ENCODE measurements around the gene ZMIZ2. TPM values are rescaled to one million over a fixed set of nuclear protein-coding genes. Genes with fewer than 3 reads are reported as not detected.

The ZMIZ2 gene
- polyA plus RNA-seq, 1 donor (not counting 4 experiments of a cell fraction or from before 2014, with no cell fraction given), result 3.2 TPM

GRCh38 chr7:44796034-44796503 is 47.4 kb downstream of the ZMIZ2 start:
- H3K9me3 ChIP-seq (ENCODE audit: control insufficient read depth, low read depth, low read length), result no peaks in the 10 kb centered on the region
- peaks cover 26% of the 10 kb centered on the region for H4K20me1 ChIP-seq (ENCODE audit: control insufficient read depth, extremely low read depth, insufficient read depth, low read length)
- H3K36me3 ChIP-seq (ENCODE audit: control insufficient read depth in 2 of 2, extremely low read depth in 1 of 2, insufficient read depth in 2 of 2, low read length in 2 of 2), result peaks cover 8 to 26% of the 10 kb centered on the region in 2 experiments
- peaks cover 36% of the 10 kb centered on the region for H3K79me2 ChIP-seq (ENCODE audit: control insufficient read depth, insufficient read depth, low read length)
- H2AFZ ChIP-seq (ENCODE audit: control insufficient read depth, low read length), result peak overlapping the region; percentile 89
- H3K9me1 ChIP-seq (ENCODE audit: control insufficient read depth, extremely low read depth, insufficient read depth, low read length), result no peaks in the 10 kb centered on the region
- FAIRE-seq (no peak), DNase-seq (ENCODE audit: low read depth, low spot score) (no peak)
- no peaks in the 10 kb centered on the region for H3K27me3 ChIP-seq (ENCODE audit: control insufficient read depth, extremely low read depth, insufficient read depth, low read length)
- dilution Hi-C loops (cut with MboI; ENCODE audit: extremely low pct_ligation_motif_present, low sequenced_read_pairs), result no loop called here
- peak overlapping the region; percentile 100 for H3K9ac ChIP-seq (ENCODE audit: control insufficient read depth, extremely low read depth, insufficient read depth, low read length)
- peaks cover 18% of the 10 kb centered on the region for H3K4me1 ChIP-seq (ENCODE audit: control insufficient read depth, extremely low read depth, insufficient read depth, low read length)
- H3K4me2 ChIP-seq (ENCODE audit: control insufficient read depth, extremely low read depth, insufficient read depth, low read depth, low read length), result peak overlapping the region; percentile 79
- TF ChIP-seq EZH2 (IDR thresholded peaks at IDR 0.05; ENCODE audit: low read length) (no peak), CTCF (optimal IDR thresholded peaks at IDR 0.05 in 1 of 3, IDR thresholded peaks at IDR 0.05 in 1 of 3, conservative IDR thresholded peaks at IDR 0.05 in 1 of 3; ENCODE audit: extremely low read depth in 1 of 3, insufficient read depth in 2 of 3, low read length in 3 of 3) (no peak)
- peak overlapping the region; percentile 73 to 89 (median 75) for H3K4me3 ChIP-seq (ENCODE audit: control insufficient read depth in 2 of 3, extremely low read depth in 1 of 3, insufficient read depth in 2 of 3, low read depth in 1 of 3, low read length in 3 of 3)
- H3K27ac ChIP-seq (ENCODE audit: control insufficient read depth, insufficient read depth, low read length), result peak overlapping the region; percentile 78

- FAIRE-seq, result no peak
- H3K4me2 ChIP-seq (ENCODE audit: control insufficient read depth, extremely low read depth, insufficient read depth, low read depth, low read length), result peak within 1 kb of the TSS; percentile 97
- no peaks in the 10 kb centered on the region for H3K9me3 ChIP-seq (ENCODE audit: control insufficient read depth, low read depth, low read length)
- peak within 1 kb of the TSS; percentile 100 for H3K27ac ChIP-seq (ENCODE audit: control insufficient read depth, insufficient read depth, low read length)
- H3K4me1 ChIP-seq (ENCODE audit: control insufficient read depth, extremely low read depth, insufficient read depth, low read length), result peaks cover 21% of the 10 kb centered on the region
- peak within 1 kb of the TSS; percentile 100 for H3K9ac ChIP-seq (ENCODE audit: control insufficient read depth, extremely low read depth, insufficient read depth, low read length)
- H4K20me1 ChIP-seq (ENCODE audit: control insufficient read depth, extremely low read depth, insufficient read depth, low read length), result peaks cover 28% of the 10 kb centered on the region
- no peaks in the 10 kb centered on the region for H3K27me3 ChIP-seq (ENCODE audit: control insufficient read depth, extremely low read depth, insufficient read depth, low read length)
- TF ChIP-seq CTCF (optimal IDR thresholded peaks at IDR 0.05 in 1 of 3, IDR thresholded peaks at IDR 0.05 in 1 of 3, conservative IDR thresholded peaks at IDR 0.05 in 1 of 3; ENCODE audit: extremely low read depth in 1 of 3, insufficient read depth in 2 of 3, low read length in 3 of 3) (no peak), EZH2 (IDR thresholded peaks at IDR 0.05; ENCODE audit: low read length) (no peak)
- peaks cover 9 to 30% of the 10 kb centered on the region in 2 experiments for H3K36me3 ChIP-seq (ENCODE audit: control insufficient read depth in 2 of 2, extremely low read depth in 1 of 2, insufficient read depth in 2 of 2, low read length in 2 of 2)
- H2AFZ ChIP-seq (ENCODE audit: control insufficient read depth, low read length), result peak within 1 kb of the TSS; percentile 89
- H3K9me1 ChIP-seq (ENCODE audit: control insufficient read depth, extremely low read depth, insufficient read depth, low read length), result no peaks in the 10 kb centered on the region
- H3K79me2 ChIP-seq (ENCODE audit: control insufficient read depth, insufficient read depth, low read length), result peaks cover 37% of the 10 kb centered on the region
- H3K4me3 ChIP-seq (ENCODE audit: control insufficient read depth in 2 of 3, extremely low read depth in 1 of 3, insufficient read depth in 2 of 3, low read depth in 1 of 3, low read length in 3 of 3), result peak within 1 kb of the TSS; percentile 73 to 98 (median 89)
- peak; percentile 89 for DNase-seq (ENCODE audit: low read depth, low spot score)
- dilution Hi-C loops (cut with MboI; ENCODE audit: extremely low pct_ligation_motif_present, low sequenced_read_pairs), result no loop called here
Observed at GRCh38 chr7:44796504-44797328, 48.1 kb downstream of the ZMIZ2 start, which contains the start of gene PPIA. PPIA (plus strand) TSS chr7:44796681; CDS start chr7:44796725, 44 bp downstream.

Data from keratinocyte (primary cell).